C4-2B (cell line): ENCODE measurements around the gene LCP2.

ENCODE experiments used
- H3K27ac ChIP-seq: fragments of 450-650 bp; 2 replicates; pipeline ENCODE4 v1.5.1; 2017
- ZFX ChIP-seq: fragments of 450-650 bp; IDR thresholded peaks from 2 replicates; pipeline ENCODE4 v1.6.1; 2017
- TF ChIP-seq, protein P1 (sequence below): fragments of 450-650 bp; conservative IDR thresholded peaks from 2 replicates; pipeline ENCODE4 v1.5.1; 2017; ENCODE audit warnings: mild to moderate bottlenecking

LCP2 gene

DNA sequence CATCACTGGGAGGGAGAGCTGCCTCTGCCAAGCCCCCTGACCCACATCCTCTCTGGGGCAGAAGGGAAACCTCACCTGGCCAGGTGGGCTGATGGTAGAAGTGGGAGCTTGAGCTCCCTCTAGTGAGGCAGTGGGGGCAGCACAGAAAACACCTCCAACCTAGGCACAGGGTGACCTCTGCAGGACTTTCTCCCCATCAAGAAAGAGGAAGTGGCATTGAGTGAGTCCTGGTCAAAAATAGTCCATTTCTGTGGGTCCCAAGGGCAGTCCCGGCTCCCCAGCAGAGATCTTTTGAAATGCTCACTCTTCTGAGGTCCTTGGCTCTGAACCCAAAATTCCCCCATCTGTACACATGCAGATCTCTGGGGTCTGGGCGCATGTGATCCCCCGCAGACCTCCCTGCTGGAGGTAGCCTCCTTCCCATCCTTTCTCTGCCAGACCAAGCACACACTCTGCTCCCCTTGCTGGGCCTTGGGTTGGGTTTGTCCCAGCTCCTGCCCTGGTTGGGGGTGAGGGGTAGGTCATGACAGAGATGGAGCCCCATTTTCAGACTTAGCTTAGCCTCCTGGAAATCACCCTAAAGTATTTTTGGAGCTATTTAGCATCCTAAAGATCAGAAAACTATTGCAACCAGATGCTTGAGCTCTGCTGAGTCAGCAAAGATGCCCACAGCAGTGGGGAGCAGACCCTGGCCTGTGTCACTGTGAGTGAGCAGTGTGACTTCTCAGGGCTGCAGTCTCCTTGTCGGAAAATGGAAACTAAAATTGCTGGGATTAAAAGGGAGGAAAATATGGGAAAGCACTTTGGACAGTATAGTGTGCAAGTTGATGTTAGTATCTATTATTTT, 41.6 kb upstream of the LCP2 start:
- H3K27ac ChIP-seq: no peak overlapping the region
- no peak for TF ChIP-seq ZFX
- TF ChIP-seq, protein P1, sequence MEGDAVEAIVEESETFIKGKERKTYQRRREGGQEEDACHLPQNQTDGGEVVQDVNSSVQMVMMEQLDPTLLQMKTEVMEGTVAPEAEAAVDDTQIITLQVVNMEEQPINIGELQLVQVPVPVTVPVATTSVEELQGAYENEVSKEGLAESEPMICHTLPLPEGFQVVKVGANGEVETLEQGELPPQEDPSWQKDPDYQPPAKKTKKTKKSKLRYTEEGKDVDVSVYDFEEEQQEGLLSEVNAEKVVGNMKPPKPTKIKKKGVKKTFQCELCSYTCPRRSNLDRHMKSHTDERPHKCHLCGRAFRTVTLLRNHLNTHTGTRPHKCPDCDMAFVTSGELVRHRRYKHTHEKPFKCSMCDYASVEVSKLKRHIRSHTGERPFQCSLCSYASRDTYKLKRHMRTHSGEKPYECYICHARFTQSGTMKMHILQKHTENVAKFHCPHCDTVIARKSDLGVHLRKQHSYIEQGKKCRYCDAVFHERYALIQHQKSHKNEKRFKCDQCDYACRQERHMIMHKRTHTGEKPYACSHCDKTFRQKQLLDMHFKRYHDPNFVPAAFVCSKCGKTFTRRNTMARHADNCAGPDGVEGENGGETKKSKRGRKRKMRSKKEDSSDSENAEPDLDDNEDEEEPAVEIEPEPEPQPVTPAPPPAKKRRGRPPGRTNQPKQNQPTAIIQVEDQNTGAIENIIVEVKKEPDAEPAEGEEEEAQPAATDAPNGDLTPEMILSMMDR: peak; percentile 81

DNA sequence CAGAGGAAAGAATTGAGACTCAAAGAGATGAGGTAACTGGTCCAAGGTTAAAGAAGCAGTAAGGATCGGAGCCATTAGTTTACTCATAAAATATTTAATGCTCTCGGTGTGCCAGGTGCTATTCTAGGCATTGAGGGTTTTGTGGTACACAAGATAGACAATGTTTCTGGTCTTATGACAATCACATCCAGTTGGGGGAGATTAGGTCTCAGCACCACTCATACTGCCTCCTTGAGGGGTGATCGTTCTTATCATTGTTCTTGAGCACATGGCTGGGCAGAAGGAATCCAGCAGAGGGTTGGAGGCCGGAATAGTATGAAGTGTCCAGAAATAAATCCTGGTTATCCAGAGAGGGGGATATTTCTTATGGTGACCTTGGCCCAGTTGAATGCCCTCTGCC, 40.7 kb upstream of the LCP2 start:
- TF ChIP-seq, protein P1: no peak
- no peak for TF ChIP-seq ZFX
- H3K27ac ChIP-seq: no peak overlapping the region

DNA sequence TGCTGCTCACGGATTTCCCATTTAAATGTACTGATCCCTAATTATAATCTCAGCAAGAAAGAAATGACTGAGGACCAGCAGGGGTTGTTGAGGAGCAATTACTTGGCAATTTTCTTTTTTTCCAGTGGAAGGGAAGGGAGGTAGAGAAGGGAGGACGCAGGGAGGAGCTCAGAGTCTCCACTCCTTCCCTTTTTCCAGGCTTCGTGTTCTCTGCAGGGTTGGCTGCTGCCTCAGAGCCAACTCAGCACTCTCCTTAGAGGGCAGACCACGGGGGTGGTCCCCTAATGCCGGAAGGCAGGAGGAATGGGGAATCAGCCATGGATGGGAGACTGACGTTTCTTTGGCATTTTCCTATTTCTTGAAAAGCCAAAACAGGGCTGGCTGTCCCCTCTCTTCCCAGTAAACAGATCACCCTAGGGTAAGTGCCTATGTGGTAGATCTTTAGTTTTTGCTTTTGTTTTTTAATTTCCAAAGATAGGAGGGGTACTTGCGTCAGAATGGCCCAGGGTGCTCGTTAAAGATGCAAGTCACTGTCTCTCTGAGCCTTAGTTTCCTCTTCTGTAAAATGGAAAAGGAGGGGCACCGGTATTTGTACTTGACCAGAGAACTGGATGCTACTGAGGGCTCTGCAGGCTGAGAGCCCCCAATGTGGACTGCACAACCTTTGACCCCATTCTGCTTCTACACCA, 39.6 kb upstream of the LCP2 start:
- TF ChIP-seq, protein P1: no peak
- no peak for TF ChIP-seq ZFX
- no peak overlapping the region for H3K27ac ChIP-seq

DNA sequence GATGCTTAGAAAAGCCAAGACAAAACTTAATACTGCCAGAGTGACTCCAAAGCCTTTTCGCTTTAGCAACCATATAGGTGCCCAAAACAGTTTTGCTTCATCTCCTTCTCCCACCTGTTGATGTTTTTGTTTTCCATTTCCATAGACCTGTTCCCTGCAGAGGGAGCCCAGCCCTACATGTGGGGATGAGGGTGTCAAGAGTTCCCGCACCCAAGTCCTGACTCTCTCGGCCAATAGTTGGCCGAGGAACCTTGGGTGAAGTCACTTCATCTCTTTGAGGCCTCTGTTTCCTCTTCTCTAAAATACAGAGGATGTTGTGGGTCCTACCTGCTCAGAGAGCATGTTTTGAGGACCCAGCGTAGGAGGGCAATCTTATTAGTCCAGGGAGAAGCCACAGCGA, 38.5 kb upstream of the LCP2 start:
- TF ChIP-seq, protein P1: no peak
- TF ChIP-seq ZFX: no peak
- H3K27ac ChIP-seq: no peak overlapping the region

DNA sequence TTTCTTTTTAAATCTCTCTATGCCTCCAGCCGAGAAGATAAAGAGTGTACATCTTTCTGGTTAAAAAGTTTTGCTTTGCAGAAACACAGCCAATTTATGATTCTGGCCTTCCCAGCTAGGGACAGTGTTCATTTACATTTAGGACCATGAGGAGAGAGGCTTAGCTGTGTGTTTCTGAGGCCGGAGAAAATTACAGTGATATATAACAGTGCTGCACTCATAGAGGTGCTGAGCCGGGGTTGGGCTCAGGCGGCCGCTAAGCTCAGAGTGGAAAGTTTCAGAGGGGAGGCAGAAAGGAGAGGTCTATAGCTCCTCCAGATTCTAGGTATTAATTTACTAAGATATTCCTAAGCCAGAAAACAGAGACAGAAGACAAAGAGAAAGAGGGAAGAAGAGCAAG, 37.0 kb upstream of the LCP2 start:
- H3K27ac ChIP-seq: no peak overlapping the region
- no peak for TF ChIP-seq ZFX
- TF ChIP-seq, protein P1: no peak

DNA sequence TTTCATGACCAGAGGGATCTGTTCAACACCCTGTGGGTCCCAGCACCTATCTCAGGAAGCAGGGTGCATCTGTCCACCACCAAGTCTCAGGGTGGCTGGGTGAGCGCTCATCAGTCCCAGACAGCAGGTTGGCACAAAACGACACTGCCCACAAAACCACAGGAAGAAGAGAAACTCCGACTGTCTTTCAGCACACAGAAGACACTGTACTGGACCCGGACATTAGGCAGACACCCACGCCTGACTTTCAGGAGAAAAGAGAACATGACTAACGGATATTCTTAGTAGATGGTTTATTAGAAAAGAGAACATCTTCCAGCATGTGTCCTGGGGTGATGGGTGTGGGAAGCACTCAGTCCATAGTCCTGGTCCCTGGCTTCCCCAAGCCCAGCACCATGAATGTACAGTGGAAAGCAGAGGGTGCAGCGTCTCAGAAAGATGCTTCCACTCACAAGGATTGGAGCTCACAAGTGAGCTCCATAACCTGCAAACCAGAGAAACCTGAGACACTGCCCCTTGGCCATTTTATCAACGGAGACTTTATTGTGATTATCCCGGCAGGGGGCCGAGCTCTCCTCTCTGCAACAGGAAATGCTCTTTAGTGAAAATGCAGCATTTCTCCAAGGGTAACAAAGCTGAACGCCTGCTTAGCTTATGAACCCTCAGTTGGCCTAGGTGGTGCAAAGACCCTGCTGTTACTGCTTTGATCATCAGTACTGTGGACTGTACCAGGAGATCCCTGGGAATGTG, 35.8 kb upstream of the LCP2 start:
- H3K27ac ChIP-seq: no peak overlapping the region
- TF ChIP-seq, protein P1: no peak
- no peak for TF ChIP-seq ZFX
